IPS-20b (cell line): ENCODE data around the gene GPR107.

ENCODE experiments used
- H3K27ac ChIP-seq: one replicate; pipeline ENCODE4 v1.5.1; 2013; ENCODE audit warnings: low read length
- H3K27me3 ChIP-seq: 2 replicates; pipeline ENCODE4 v1.6.1; 2013; ENCODE audit warnings: mild to moderate bottlenecking, low read length, inconsistent platforms; ENCODE audit not compliant: insufficient read depth
- H3K36me3 ChIP-seq: 2 replicates; pipeline ENCODE4 v1.6.1; 2013; ENCODE audit warnings: low read depth, mild to moderate bottlenecking, inconsistent platforms, low read length, moderate library complexity; ENCODE audit not compliant: insufficient read depth
- H3K4me1 ChIP-seq: 2 replicates; pipeline ENCODE4 v1.6.1; 2013; ENCODE audit warnings: mild to moderate bottlenecking, control low read depth, inconsistent platforms, low read length, moderate library complexity; ENCODE audit not compliant: insufficient read depth
- H3K4me3 ChIP-seq: 2 replicates; pipeline ENCODE4 v1.5.1; 2013; ENCODE audit warnings: mild to moderate bottlenecking, low read length, inconsistent platforms
- H3K9ac ChIP-seq: 2 replicates; pipeline ENCODE4 v1.6.1; 2013; ENCODE audit warnings: low read depth, mild to moderate bottlenecking, inconsistent platforms, low read length, moderate library complexity
- H3K9me3 ChIP-seq: 2 replicates; pipeline ENCODE4 v1.6.1; 2013; ENCODE audit warnings: mild to moderate bottlenecking, low read depth, low read length, inconsistent platforms; ENCODE audit not compliant: insufficient read depth

Gene GPR107

GRCh38 chr9:130157079-130157478 is 103.4 kb downstream of the GPR107 start:
- Histone ChIP-seq H3K4me1 (peaks cover 5% of the 10 kb centered on the region; the same call in 1 of the 2 replicates), H3K4me3 (no peak overlapping the region), H3K9ac (no peak overlapping the region), H3K9me3 (no peaks in the 10 kb centered on the region), H3K36me3 (no peaks in the 10 kb centered on the region), H3K27ac (no peak overlapping the region), H3K27me3 (no peaks in the 10 kb centered on the region)

DNA sequence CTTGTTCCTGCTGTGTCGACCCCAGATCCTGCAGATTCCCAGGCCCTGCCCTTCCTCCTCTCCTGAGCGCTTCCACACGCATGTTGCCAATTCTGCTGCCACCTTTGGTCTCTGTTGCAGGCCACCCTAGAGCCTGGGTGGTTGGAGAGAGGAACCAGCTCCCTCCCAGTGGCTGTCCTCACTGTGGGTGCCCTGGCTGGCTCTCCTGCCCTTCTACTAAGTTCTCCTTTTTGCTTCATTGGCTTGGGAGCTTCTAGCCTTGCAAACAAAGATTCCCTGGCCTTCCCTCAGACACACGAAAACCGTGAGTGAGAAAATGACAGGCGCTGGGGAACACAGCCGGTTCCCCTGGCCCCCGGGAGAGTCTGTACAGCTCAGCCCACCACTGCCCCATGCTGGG is 104.3 kb downstream of the GPR107 start:
- Histone ChIP-seq H3K27ac (no peak overlapping the region), H3K9ac (no peak overlapping the region), H3K4me1 (peaks cover 5% of the 10 kb centered on the region; the same call in 1 of the 2 replicates), H3K27me3 (no peaks in the 10 kb centered on the region), H3K9me3 (no peaks in the 10 kb centered on the region), H3K4me3 (no peak overlapping the region), H3K36me3 (no peaks in the 10 kb centered on the region)

DNA sequence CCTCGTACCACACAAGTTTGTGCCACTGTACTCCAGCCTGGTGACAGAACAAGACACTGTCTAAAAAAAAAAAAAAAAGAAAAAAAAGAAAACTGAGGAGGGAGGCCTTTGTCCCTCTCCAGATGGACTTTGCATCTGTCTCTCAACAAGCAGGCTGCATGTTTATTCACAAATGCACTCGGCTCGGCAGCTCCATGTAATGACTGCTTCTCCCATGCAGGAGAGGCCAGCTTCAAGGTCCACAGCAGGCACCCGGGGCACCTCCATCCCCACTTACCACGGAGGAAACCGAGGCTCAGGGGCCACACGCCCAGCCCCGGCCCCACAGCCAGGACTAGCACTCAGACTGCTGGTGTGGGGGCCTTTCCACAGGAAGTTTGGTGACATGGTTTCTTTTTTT is 105.4 kb downstream of the GPR107 start:
- H3K4me3 ChIP-seq, result no peak overlapping the region
- H3K4me1 ChIP-seq, result no peaks in the 10 kb centered on the region; the same call in 1 of the 2 replicates
- no peak overlapping the region for H3K9ac ChIP-seq
- no peaks in the 10 kb centered on the region for H3K36me3 ChIP-seq
- no peak overlapping the region for H3K27ac ChIP-seq
- no peaks in the 10 kb centered on the region for H3K27me3 ChIP-seq
- H3K9me3 ChIP-seq, result no peaks in the 10 kb centered on the region

DNA sequence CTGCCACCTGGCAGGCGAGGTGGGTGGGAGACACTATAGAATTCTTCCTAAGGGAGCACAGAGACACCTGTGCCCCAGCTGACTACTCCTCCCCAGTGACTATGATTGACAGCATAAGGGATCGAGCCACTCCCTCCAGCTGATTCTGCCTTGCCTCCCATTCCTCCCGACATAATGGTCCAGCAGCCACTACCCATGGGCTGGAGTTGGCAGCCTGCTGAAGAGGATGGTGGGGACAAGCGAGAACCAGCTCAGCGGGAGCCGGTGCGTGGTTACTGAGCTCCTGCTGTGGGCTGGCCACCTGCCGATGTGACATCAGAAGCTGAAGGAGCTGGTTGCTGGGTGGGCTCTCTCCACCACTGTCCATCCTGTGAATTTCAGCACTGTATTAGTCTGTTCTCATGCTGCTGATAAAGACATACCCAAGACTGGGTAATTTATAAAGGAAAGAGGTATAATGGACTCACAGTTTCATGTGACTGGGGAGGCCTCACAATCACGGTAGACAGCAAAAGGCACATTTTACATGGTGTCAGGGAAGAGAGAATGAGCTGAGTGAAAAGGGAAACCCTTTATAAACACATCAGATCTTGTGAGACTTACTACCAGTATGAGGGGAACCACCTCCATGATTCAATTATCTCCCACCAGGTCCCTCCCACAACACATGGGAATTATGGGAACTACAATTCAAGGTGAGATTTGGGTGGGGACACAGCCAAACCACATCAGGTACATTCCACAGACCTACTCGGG is 106.4 kb downstream of the GPR107 start:
- H3K9ac ChIP-seq, result no peak overlapping the region
- H3K27me3 ChIP-seq, result no peaks in the 10 kb centered on the region
- no peaks in the 10 kb centered on the region for H3K9me3 ChIP-seq
- no peak overlapping the region for H3K4me3 ChIP-seq
- no peaks in the 10 kb centered on the region for H3K4me1 ChIP-seq
- H3K27ac ChIP-seq, result no peak overlapping the region
- no peaks in the 10 kb centered on the region for H3K36me3 ChIP-seq

DNA sequence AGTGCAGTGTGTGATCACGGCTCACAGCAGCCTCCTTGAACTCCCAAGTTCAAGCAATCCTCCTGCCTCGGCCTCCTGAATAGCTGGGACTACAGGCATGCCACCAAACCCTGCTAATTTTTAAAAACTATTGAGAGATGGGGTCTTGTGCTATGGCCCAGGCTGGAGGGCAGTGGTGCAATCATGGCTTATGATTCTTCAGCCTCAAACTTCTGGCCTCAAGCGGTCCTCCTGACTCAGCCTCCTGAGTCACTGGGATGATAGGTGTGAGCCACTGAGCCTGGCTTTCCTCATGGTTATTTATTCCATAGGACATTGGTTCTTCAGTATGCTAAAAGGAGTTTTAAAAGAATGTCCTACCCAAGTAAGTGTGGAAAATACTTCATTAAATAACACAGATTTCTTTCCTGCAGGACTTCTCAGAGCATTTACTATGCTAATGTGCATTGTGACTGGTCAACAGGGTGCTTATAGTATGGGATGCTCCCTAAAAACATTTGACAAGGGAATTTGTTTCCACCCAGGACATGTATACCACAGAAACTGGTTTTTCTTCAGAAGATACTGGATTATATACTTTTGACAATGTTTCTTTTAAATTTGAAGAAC is 107.3 kb downstream of the GPR107 start:
- Histone ChIP-seq H3K27me3 (no peaks in the 10 kb centered on the region), H3K9ac (no peak overlapping the region), H3K9me3 (no peaks in the 10 kb centered on the region)

GRCh38 chr9:130165579-130165978 is 111.9 kb downstream of the GPR107 start:
- Histone ChIP-seq H3K9me3 (no peaks in the 10 kb centered on the region), H3K4me3 (no peak overlapping the region), H3K27ac (no peak overlapping the region), H3K27me3 (peaks cover 3% of the 10 kb centered on the region; the same call in 1 of the 2 replicates), H3K36me3 (no peaks in the 10 kb centered on the region), H3K4me1 (no peaks in the 10 kb centered on the region), H3K9ac (no peak overlapping the region)

More for the DNA sequence above, 107.3 kb downstream of the GPR107 start:
- no peaks in the 10 kb centered on the region for H3K4me1 ChIP-seq
- H3K36me3 ChIP-seq, result no peaks in the 10 kb centered on the region
- H3K27ac ChIP-seq, result no peak overlapping the region
- no peak overlapping the region for H3K4me3 ChIP-seq

DNA sequence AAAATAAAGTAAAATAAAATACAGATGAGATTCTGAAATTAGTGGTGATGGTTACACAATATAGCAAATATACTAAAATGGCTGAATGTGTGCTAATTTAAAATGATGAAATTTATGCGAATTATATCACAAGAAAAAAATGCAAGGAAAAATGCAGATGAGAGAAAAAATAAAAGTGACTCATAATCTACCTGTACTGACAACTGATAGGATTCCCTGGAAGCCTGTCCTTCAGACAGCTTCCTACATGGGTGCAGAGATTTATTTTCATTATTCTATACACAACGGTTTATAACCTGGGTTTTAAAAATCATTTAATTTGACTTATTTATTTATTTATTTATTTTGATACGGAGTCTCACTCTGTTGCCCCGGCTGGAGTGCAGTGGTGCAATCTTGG is 112.7 kb downstream of the GPR107 start:
- Histone ChIP-seq H3K9ac (no peak overlapping the region), H3K27me3 (peaks cover 11% of the 10 kb centered on the region)

DNA sequence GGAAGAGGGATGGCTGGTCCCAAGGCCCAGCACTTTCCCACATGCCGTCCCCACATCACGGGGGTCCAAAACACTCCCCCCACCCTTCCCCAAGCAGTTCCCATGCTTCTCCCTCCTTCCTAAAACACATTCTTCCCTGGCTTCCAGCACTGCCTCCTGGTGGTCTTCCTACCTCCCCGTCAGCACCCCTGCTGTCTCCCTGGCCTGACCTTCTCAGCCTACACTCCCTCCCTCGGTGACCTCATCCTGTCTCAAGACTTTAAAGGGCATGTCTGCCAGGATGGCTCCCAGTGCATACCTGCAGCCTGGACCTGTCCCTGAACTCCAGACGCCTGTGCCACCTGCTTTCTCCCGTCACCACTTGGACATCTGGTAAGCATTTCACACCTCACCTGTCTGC is 114.2 kb downstream of the GPR107 start:
- Histone ChIP-seq H3K4me3 (no peak overlapping the region), H3K4me1 (no peaks in the 10 kb centered on the region), H3K9ac (no peak overlapping the region), H3K27me3 (peaks cover 15% of the 10 kb centered on the region), H3K36me3 (no peaks in the 10 kb centered on the region), H3K27ac (no peak overlapping the region), H3K9me3 (no peaks in the 10 kb centered on the region)

More for the DNA sequence above, 112.7 kb downstream of the GPR107 start:
- Histone ChIP-seq H3K36me3 (no peaks in the 10 kb centered on the region), H3K27ac (no peak overlapping the region), H3K9me3 (no peaks in the 10 kb centered on the region), H3K4me3 (no peak overlapping the region), H3K4me1 (no peaks in the 10 kb centered on the region)

DNA sequence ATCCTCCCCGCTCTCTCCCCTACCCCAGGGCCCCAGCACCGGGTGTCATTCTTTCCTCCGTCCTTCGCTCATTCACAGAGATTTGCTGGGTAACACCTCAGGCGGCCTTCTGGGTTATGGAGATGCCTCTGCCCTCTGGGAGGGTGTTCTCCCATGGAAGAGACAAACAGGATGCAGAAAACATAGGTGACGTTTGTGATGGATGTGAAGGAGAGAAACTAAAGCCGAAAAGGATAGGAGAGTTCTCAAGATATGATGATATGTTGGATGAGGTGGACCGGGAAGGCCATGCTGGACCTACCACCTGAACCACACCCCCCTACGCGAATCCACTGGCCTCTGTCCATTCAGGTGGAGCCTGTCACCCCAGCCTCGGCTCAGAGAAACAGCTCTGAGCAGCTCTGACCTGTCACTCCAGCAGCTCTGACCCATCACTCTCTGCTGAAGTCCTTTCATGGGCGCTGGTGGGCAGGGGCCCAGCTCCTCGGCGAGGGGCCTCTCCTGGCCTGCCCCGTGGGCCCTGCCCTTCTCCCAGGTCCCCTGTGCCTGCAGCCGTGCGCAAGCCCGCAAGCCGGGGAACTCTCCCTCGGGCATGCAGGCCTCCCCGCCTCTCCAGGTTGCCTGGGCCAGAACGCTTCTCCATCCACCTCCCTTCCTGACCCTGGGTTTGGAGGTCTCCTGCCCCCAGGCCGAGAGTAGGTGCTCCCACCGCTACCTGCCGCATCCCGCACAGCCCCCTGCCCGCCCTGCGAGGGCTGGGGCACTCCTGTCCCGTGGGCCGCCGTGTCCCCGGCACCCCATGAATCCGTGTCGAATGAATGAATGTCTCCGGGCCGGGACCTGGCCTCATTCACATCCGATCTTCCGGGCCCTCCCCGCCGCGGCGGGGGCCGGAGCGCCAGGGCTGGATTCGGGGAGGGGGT is 117.8 kb downstream of the GPR107 start:
- Histone ChIP-seq H3K4me1 (peaks cover 3% of the 10 kb centered on the region; the same call in 1 of the 2 replicates), H3K9ac (no peak overlapping the region), H3K4me3 (peak overlapping the region; percentile 61; the same call in 1 of the 2 replicates), H3K36me3 (no peaks in the 10 kb centered on the region), H3K9me3 (no peaks in the 10 kb centered on the region), H3K27me3 (peaks cover 21% of the 10 kb centered on the region), H3K27ac (no peak overlapping the region)

DNA sequence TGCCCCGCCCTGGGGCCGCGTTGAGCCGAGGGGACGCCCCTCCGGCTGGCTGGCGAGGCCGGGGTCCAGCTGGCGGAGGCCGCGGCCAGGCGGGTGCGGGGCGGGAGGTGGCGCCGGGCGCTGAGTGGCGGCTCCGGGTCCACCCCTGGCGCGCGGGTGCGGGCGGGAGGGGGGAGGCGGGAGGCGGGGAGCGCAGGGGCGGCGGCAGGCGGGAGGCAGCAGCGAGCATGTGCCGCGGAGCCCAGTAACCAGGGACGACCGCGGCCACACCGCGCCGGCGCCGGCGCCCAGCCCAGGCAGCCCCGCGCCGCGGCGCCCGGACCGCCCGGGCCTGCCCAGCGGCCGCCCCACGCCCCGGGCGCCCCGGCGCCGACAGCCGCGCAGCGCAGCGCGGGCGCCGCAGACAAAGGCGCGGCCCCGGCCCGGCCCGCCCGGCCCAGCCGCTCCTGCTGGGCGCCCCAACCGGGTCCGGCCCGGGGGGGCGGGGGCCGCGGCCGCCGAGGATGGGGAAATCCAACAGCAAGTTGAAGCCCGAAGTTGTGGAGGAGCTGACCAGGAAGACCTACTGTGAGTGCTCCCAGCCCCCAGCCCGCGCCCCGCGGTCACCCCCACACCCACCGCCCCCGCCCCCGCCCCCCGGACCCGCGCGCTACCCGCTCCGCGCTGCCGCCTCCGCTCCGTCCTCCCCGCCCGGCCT is 118.6 kb downstream of the GPR107 start, which contains the start of gene NCS1:
NCS1 (plus strand) TSS at position 244 of the 697 bp plus-strand sequence; CDS start at position 504, 260 bp downstream.
- H3K9me3 ChIP-seq, result no peaks in the 10 kb centered on the region
- peak within 1 kb of the TSS; percentile 74 for H3K4me3 ChIP-seq
- H3K4me1 ChIP-seq, result peaks cover 3% of the 10 kb centered on the region; the same call in 1 of the 2 replicates
- no peak within 1 kb of the TSS for H3K27ac ChIP-seq
- peaks cover 21% of the 10 kb centered on the region for H3K27me3 ChIP-seq
- no peaks in the 10 kb centered on the region for H3K36me3 ChIP-seq
- peak within 1 kb of the TSS; percentile 45; the same call in 1 of the 2 replicates for H3K9ac ChIP-seq
